GM23248 (cell line): Measurements from ENCODE around the gene WASHC4.

Experiments used
- EZH2 ChIP-seq: fragments of 200-600 bp; sonication (generic); IDR thresholded peaks from 2 replicates; pipeline ENCODE4 v1.6.1; 2018; ENCODE audit warnings: antibody characterized with exemption, mild to moderate bottlenecking; ENCODE audit not compliant: insufficient read depth, poor library complexity, severe bottlenecking
- EZH2phosphoT487 ChIP-seq: fragments of 200-600 bp; sonication (generic); IDR thresholded peaks from 2 replicates; pipeline ENCODE4 v1.6.1; 2018; ENCODE audit warnings: antibody characterized with exemption, moderate library complexity, mild to moderate bottlenecking, low read depth; ENCODE audit not compliant: insufficient read depth

GRCh38 chr12:105083551-105084105 lies 23.9 kb upstream of the WASHC4 start:
- no peak for TF ChIP-seq EZH2
- no peak for TF ChIP-seq EZH2phosphoT487
